CD8-positive, alpha-beta memory T cell (primary cell): ENCODE results near the gene GATM. TPM values are rescaled to one million over a fixed set of nuclear protein-coding genes. Genes with fewer than 3 reads are reported as not detected.
A peak's percentile ranks its signal among the peaks of the same experiment; 100 is the strongest.

ENCODE experiments used
- CTCF ChIA-PET: fragments of 350-600 bp; sonication (Branson Sonifier 250); formaldehyde crosslinking; loops from one replicate; lab custom pipeline; 2021; ENCODE audit warnings: antibody characterized with exemption; lab: Charles Lee
- POLR2A ChIA-PET: fragments of 350-600 bp; sonication (Branson Sonifier 250); formaldehyde crosslinking; loops from one replicate; lab custom pipeline; 2021; ENCODE audit warnings: antibody characterized with exemption; lab: Charles Lee
- DNase-seq, 5 donors: peaks; one replicate each; pipeline versions ENCODE4 v3.0.0 to v3.0.0-alpha.2; 2020 to 2022; ENCODE audit warnings: mixed read lengths in 1 of 5
- H3K27ac ChIP-seq: one replicate; pipeline ENCODE4 v1.7.0; 2013; ENCODE audit warnings: low read depth, mild to moderate bottlenecking, low read length, moderate library complexity
- H3K27me3 ChIP-seq: 2 replicates; pipeline ENCODE4 v1.7.0; 2013; ENCODE audit warnings: low read length, mild to moderate bottlenecking; ENCODE audit not compliant: insufficient read depth, poor library complexity, severe bottlenecking
- H3K36me3 ChIP-seq: 2 replicates; pipeline ENCODE4 v1.7.0; 2013; ENCODE audit warnings: mild to moderate bottlenecking, low read length, moderate library complexity; ENCODE audit not compliant: insufficient read depth
- H3K4me1 ChIP-seq: 2 replicates; pipeline ENCODE4 v1.7.0; 2013; ENCODE audit warnings: mild to moderate bottlenecking, low read length, moderate library complexity; ENCODE audit not compliant: insufficient read depth
- H3K4me3 ChIP-seq: 2 replicates; pipeline ENCODE4 v1.7.0; 2013; ENCODE audit warnings: mild to moderate bottlenecking, low read length
- H3K9me3 ChIP-seq: 2 replicates; pipeline ENCODE4 v1.7.0; 2013; ENCODE audit warnings: mild to moderate bottlenecking, low read length
- H3K27ac Mint-ChIP-seq, 8 donors: one replicate each; pipeline ENCODE4 v1.8.0; 2020 to 2021; ENCODE audit warnings: mixed read lengths in 8 of 8, mild to moderate bottlenecking in 6 of 8, inconsistent platforms in 3 of 8, moderate library complexity in 3 of 8
- H3K27me3 Mint-ChIP-seq, 2 donors: one replicate each; pipeline ENCODE4 v1.8.0; 2020 to 2021; ENCODE audit warnings: mixed read lengths in 2 of 2, mild to moderate bottlenecking in 1 of 2, moderate library complexity in 1 of 2
- H3K36me3 Mint-ChIP-seq, 3 donors: one replicate each; pipeline ENCODE4 v1.8.0; 2020 to 2021; ENCODE audit warnings: mixed read lengths in 3 of 3, inconsistent platforms in 1 of 3, mild to moderate bottlenecking in 1 of 3
- H3K4me1 Mint-ChIP-seq, 3 donors: one replicate each; pipeline ENCODE4 v1.8.0; 2020 to 2021; ENCODE audit warnings: mixed read lengths in 3 of 3, inconsistent platforms in 1 of 3, mild to moderate bottlenecking in 1 of 3
- H3K4me3 Mint-ChIP-seq, 7 donors: one replicate each; pipeline ENCODE4 v1.8.0; 2020 to 2021; ENCODE audit warnings: mixed read lengths in 7 of 7, mild to moderate bottlenecking in 6 of 7, moderate library complexity in 4 of 7, inconsistent platforms in 2 of 7
- H3K9me3 Mint-ChIP-seq, 5 donors: one replicate each; pipeline ENCODE4 v1.8.0; 2020 to 2022; ENCODE audit warnings: mixed read lengths in 5 of 5, mild to moderate bottlenecking in 3 of 5, moderate library complexity in 2 of 5, inconsistent platforms in 1 of 5
- polyA plus RNA-seq: library from polyadenylated mRNA; unstranded; fragments of 300-500 nt; fragmentation: Illumina TruSeq; gene quantifications from one replicate; pipeline ENCODE4 v1.2.3, GENCODE V29; 2021
- total RNA-seq, 2 experiments: library from RNA; stranded (reverse); gene quantifications; one replicate each; pipeline ENCODE4 v1.2.3, GENCODE V29; 2021

GATM gene
- total and polyA plus RNA-seq, 3 experiments from 2014 or later: 0.43 to 2.4 (median 1.9) TPM

- Histone ChIP-seq H3K9me3 (no peaks in the 10 kb centered on the region), H3K4me3 (no peak overlapping the region), H3K27ac (no peak overlapping the region), H3K27me3 (no peaks in the 10 kb centered on the region), H3K4me1 (no peaks in the 10 kb centered on the region), H3K36me3 (no peaks in the 10 kb centered on the region)
- Mint-ChIP-seq H3K4me1 (no peaks in the 10 kb centered on the region), H3K27me3 (peaks cover 5 to 38% of the 10 kb centered on the region in 2 donors), H3K4me3 (no peak overlapping the region), H3K27ac (no peak overlapping the region), H3K36me3 (no peaks in the 10 kb centered on the region), H3K9me3 (no peaks in the 10 kb centered on the region)
- CTCF ChIA-PET: interaction anchor here (1.4 kb wide), 1 partner anchor 246 kb away, joined by 3 read pairs; no protein-coding TSS in a partner anchor
- POLR2A ChIA-PET: no interaction called here
- no peak for DNase-seq
These were observed 15.0 kb downstream of the GATM start for GRCh38 chr15:45363334-45363733.

DNA sequence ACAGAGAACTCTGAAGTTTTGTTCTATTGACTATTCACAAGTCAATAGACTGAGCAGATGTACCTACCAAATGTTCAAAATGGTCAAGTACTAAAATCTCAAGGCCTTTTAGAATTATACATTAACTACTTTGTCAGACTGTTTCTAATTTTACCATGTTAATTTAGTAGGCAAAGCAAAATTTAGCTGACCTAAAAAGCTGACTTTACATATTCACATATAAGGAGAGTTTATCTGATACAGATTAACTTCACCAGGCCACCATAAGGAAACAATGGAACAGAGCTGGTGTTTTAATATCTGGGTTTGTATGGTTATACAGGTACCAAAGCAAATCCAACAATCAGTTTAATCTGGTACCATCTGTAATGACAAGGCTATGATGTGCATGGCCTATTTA, 15.9 kb downstream of the GATM start:
- ChIA-PET POLR2A (no interaction called here), CTCF (interaction anchor here (1.4 kb wide), 1 partner anchor 245 kb away, joined by 3 read pairs; no protein-coding TSS in a partner anchor)
- no peak overlapping the region for H3K27ac ChIP-seq
- no peak overlapping the region for H3K4me3 ChIP-seq
- H3K9me3 ChIP-seq: no peaks in the 10 kb centered on the region
- no peaks in the 10 kb centered on the region for H3K9me3 Mint-ChIP-seq
- no peak overlapping the region for H3K27ac Mint-ChIP-seq
- no peak overlapping the region for H3K4me3 Mint-ChIP-seq
- H3K36me3 ChIP-seq: no peaks in the 10 kb centered on the region
- no peaks in the 10 kb centered on the region for H3K27me3 ChIP-seq
- H3K4me1 Mint-ChIP-seq: no peaks in the 10 kb centered on the region
- no peaks in the 10 kb centered on the region for H3K4me1 ChIP-seq
- DNase-seq: no peak
- H3K36me3 Mint-ChIP-seq: no peaks in the 10 kb centered on the region
- peaks cover 8 to 33% of the 10 kb centered on the region in 2 donors for H3K27me3 Mint-ChIP-seq

DNA sequence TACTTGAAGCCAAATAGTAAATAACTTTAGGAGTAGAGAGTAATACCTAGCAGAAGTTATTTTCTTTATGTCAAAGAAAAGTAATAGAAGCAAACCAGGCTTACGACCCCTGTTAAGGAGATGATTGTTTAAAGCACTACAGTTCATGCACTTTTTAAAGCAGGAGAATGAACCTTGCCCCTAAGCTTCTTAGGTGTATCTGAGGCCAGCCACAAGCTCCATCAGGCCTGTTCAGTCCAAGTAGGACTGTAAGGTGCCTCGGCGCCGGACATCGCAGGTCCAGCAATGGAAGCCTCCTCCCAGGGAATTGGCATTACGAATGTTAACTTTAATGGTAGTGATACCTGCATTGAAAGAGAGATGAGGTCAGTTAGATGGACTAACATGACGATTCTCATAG, 16.5 kb downstream of the GATM start:
- no peak overlapping the region for H3K4me3 ChIP-seq
- CTCF ChIA-PET: no interaction called here
- no peak overlapping the region for H3K27ac Mint-ChIP-seq
- peaks cover 8 to 32% of the 10 kb centered on the region in 2 donors for H3K27me3 Mint-ChIP-seq
- no peak for DNase-seq
- no peaks in the 10 kb centered on the region for H3K27me3 ChIP-seq
- no peaks in the 10 kb centered on the region for H3K9me3 ChIP-seq
- H3K4me3 Mint-ChIP-seq: no peak overlapping the region
- no peaks in the 10 kb centered on the region for H3K36me3 ChIP-seq
- no peaks in the 10 kb centered on the region for H3K9me3 Mint-ChIP-seq
- H3K27ac ChIP-seq: no peak overlapping the region
- H3K4me1 ChIP-seq: no peaks in the 10 kb centered on the region
- H3K36me3 Mint-ChIP-seq: no peaks in the 10 kb centered on the region
- H3K4me1 Mint-ChIP-seq: no peaks in the 10 kb centered on the region
- POLR2A ChIA-PET: no interaction called here

GRCh38 chr15:45355860-45356259, 22.5 kb downstream of the GATM start:
- H3K9me3 ChIP-seq: no peaks in the 10 kb centered on the region
- POLR2A ChIA-PET: interaction anchor here (0.6 kb wide), 1 partner anchor 20 kb away, joined by 3 read pairs; no protein-coding TSS in a partner anchor
- Mint-ChIP-seq H3K27me3 (peaks cover 9 to 34% of the 10 kb centered on the region in 2 donors), H3K27ac (no peak overlapping the region), H3K9me3 (no peaks in the 10 kb centered on the region), H3K36me3 (no peaks in the 10 kb centered on the region), H3K4me3 (no peak overlapping the region), H3K4me1 (no peaks in the 10 kb centered on the region)
- DNase-seq: no peak
- no peak overlapping the region for H3K4me3 ChIP-seq
- no peaks in the 10 kb centered on the region for H3K4me1 ChIP-seq
- H3K27me3 ChIP-seq: no peaks in the 10 kb centered on the region
- H3K36me3 ChIP-seq: no peaks in the 10 kb centered on the region
- no peak overlapping the region for H3K27ac ChIP-seq
- CTCF ChIA-PET: no interaction called here

GRCh38 chr15:45354711-45355110, 23.6 kb downstream of the GATM start:
- Mint-ChIP-seq H3K9me3 (no peaks in the 10 kb centered on the region), H3K4me1 (no peaks in the 10 kb centered on the region), H3K36me3 (no peaks in the 10 kb centered on the region), H3K4me3 (no peak overlapping the region), H3K27ac (no peak overlapping the region), H3K27me3 (peaks cover 9 to 36% of the 10 kb centered on the region in 2 donors)
- POLR2A ChIA-PET: no interaction called here
- no peak overlapping the region for H3K4me3 ChIP-seq
- no peaks in the 10 kb centered on the region for H3K36me3 ChIP-seq
- no peaks in the 10 kb centered on the region for H3K27me3 ChIP-seq
- CTCF ChIA-PET: no interaction called here
- no peak overlapping the region for H3K27ac ChIP-seq
- H3K9me3 ChIP-seq: no peaks in the 10 kb centered on the region
- DNase-seq: no peak
- no peaks in the 10 kb centered on the region for H3K4me1 ChIP-seq

DNA sequence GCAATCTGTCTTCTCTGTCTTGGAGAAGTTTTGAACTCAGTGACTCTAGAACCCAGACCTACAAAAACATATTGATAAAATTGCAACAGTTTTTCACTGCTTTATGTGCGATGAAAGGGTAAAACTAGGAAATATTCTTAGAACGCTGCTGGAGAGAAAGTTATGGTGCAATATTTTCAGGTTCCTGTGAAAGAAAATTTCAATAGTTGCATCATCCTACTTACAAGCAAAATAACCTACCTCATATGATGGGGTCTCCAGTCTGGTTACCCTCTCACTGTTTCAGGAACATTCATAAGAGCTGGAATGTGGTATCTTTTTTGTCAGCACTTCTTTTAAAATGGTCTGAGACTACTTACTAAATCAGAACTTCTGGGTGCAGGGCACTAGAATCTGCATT, 27.1 kb downstream of the GATM start:
- Histone ChIP-seq H3K27me3 (no peaks in the 10 kb centered on the region), H3K9me3 (no peaks in the 10 kb centered on the region), H3K36me3 (no peaks in the 10 kb centered on the region), H3K4me3 (no peak overlapping the region), H3K4me1 (no peaks in the 10 kb centered on the region), H3K27ac (no peak overlapping the region)
- Mint-ChIP-seq H3K36me3 (no peaks in the 10 kb centered on the region), H3K4me3 (no peak overlapping the region), H3K4me1 (no peaks in the 10 kb centered on the region), H3K9me3 (no peaks in the 10 kb centered on the region), H3K27ac (no peak overlapping the region), H3K27me3 (peaks cover 27 to 67% of the 10 kb centered on the region in 2 donors)
- CTCF ChIA-PET: no interaction called here
- no peak for DNase-seq
- POLR2A ChIA-PET: no interaction called here

DNA sequence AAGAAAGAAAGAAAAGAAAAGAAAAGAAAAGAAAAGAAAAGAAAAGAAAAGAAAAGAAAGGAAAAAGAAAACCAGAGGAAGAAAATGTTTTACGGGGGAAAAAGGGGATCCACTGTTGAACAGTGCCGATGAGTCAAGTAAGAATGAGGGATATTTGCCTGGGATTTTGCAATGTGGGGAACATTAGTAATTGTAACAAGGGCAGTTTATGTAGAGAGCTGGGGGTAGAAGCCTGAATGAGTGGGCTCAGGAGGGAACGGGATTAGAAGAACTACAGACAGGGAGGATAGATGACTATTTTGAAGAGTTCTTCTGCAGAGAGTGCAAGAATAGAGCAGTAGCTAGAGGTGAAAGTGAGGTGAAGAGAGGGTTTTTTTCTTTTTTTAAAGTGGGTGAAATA, 28.7 kb downstream of the GATM start:
- CTCF ChIA-PET: no interaction called here

GRCh38 chr15:45347989-45348388, 30.4 kb downstream of the GATM start:
- ChIA-PET POLR2A (no interaction called here), CTCF (no interaction called here)
- H3K4me3 ChIP-seq: no peak overlapping the region
- no peaks in the 10 kb centered on the region for H3K27me3 ChIP-seq
- H3K9me3 ChIP-seq: no peaks in the 10 kb centered on the region
- Mint-ChIP-seq H3K36me3 (no peaks in the 10 kb centered on the region), H3K9me3 (no peaks in the 10 kb centered on the region), H3K27ac (peak overlapping the region in 1 of 8 donors; percentile 39), H3K4me3 (no peak overlapping the region), H3K27me3 (peaks cover 22 to 69% of the 10 kb centered on the region in 2 donors), H3K4me1 (no peaks in the 10 kb centered on the region)
- DNase-seq: no peak
- H3K27ac ChIP-seq: no peak overlapping the region
- no peaks in the 10 kb centered on the region for H3K4me1 ChIP-seq
- no peaks in the 10 kb centered on the region for H3K36me3 ChIP-seq

More for the DNA sequence above, 28.7 kb downstream of the GATM start:
- Histone ChIP-seq H3K27me3 (no peaks in the 10 kb centered on the region), H3K4me3 (no peak overlapping the region), H3K9me3 (no peaks in the 10 kb centered on the region), H3K36me3 (no peaks in the 10 kb centered on the region), H3K4me1 (no peaks in the 10 kb centered on the region), H3K27ac (no peak overlapping the region)
- DNase-seq: no peak
- H3K9me3 Mint-ChIP-seq: no peaks in the 10 kb centered on the region
- no peak overlapping the region for H3K27ac Mint-ChIP-seq
- H3K4me1 Mint-ChIP-seq: no peaks in the 10 kb centered on the region
- POLR2A ChIA-PET: no interaction called here
- H3K36me3 Mint-ChIP-seq: no peaks in the 10 kb centered on the region
- H3K4me3 Mint-ChIP-seq: no peak overlapping the region
- H3K27me3 Mint-ChIP-seq: peaks cover 25 to 68% of the 10 kb centered on the region in 2 donors
